ENCODE data around the gene EIF5AL1.
"Not testable (repeated sequence)": the region's sequence is repeated elsewhere in the genome, so short reads cannot be mapped to it uniquely, and the experiment has no call there.

The EIF5AL1 gene

GRCh38 chr10:79542626-79543025 is 30.3 kb downstream of the EIF5AL1 start:
- H3K27ac ChIP-seq (ENCODE audit: low read depth, low read length, severe bottlenecking) = no peak overlapping the region
- no CpG with 5 or more reads among the region's 2 CpGs for WGBS, 2 experiments (ENCODE audit: insufficient coverage in 2 of 2)
- no peaks in the 10 kb centered on the region for H3K36me3 ChIP-seq (ENCODE audit: control insufficient read depth, insufficient read depth, low read length)
- H3K4me3 ChIP-seq (ENCODE audit: extremely low read depth, insufficient read depth, low read length, poor library complexity, severe bottlenecking) = no peak overlapping the region
- no peaks in the 10 kb centered on the region for H3K9me3 ChIP-seq (ENCODE audit: control insufficient read depth, low read length)
- H3K4me1 ChIP-seq (ENCODE audit: control insufficient read depth, insufficient read depth, low read length, poor library complexity, severe bottlenecking) = no peaks in the 10 kb centered on the region

GRCh38 chr10:79544408-79544807 is 32.1 kb downstream of the EIF5AL1 start:
- H3K4me3 ChIP-seq (ENCODE audit: extremely low read depth, insufficient read depth, low read length, poor library complexity, severe bottlenecking); H3K36me3 ChIP-seq (ENCODE audit: control insufficient read depth, insufficient read depth, low read length); H3K27ac ChIP-seq (ENCODE audit: low read depth, low read length, severe bottlenecking); H3K4me1 ChIP-seq (ENCODE audit: control insufficient read depth, insufficient read depth, low read length, poor library complexity, severe bottlenecking); H3K9me3 ChIP-seq (ENCODE audit: control insufficient read depth, low read length): not testable (repeated sequence)
- 83% methylated on average over 1 of the region's 3 CpGs; no CpG with 5 or more reads in 1 of the 2 experiments for WGBS, 2 experiments (ENCODE audit: insufficient coverage in 2 of 2)

GRCh38 chr10:79544926-79545659 is 32.8 kb downstream of the EIF5AL1 start:
- H3K4me3 ChIP-seq (ENCODE audit: extremely low read depth, insufficient read depth, low read length, poor library complexity, severe bottlenecking); H3K9me3 ChIP-seq (ENCODE audit: control insufficient read depth, low read length); H3K27ac ChIP-seq (ENCODE audit: low read depth, low read length, severe bottlenecking); H3K4me1 ChIP-seq (ENCODE audit: control insufficient read depth, insufficient read depth, low read length, poor library complexity, severe bottlenecking); H3K36me3 ChIP-seq (ENCODE audit: control insufficient read depth, insufficient read depth, low read length): not testable (repeated sequence)
- 100% methylated on average over 1 of the region's 3 CpGs; no CpG with 5 or more reads in 1 of the 2 experiments for WGBS, 2 experiments (ENCODE audit: insufficient coverage in 2 of 2)

- H3K36me3 ChIP-seq (ENCODE audit: control insufficient read depth, insufficient read depth, low read length); H3K4me1 ChIP-seq (ENCODE audit: control insufficient read depth, insufficient read depth, low read length, poor library complexity, severe bottlenecking); H3K4me3 ChIP-seq (ENCODE audit: extremely low read depth, insufficient read depth, low read length, poor library complexity, severe bottlenecking); H3K27ac ChIP-seq (ENCODE audit: low read depth, low read length, severe bottlenecking); H3K9me3 ChIP-seq (ENCODE audit: control insufficient read depth, low read length): not testable (repeated sequence)
- WGBS, 2 experiments (ENCODE audit: insufficient coverage in 2 of 2) = no CpG with 5 or more reads among the region's 2 CpGs
These were observed 34.8 kb downstream of the EIF5AL1 start for GRCh38 chr10:79547128-79547527.

GRCh38 chr10:79547973-79548372 is 35.6 kb downstream of the EIF5AL1 start:
- H3K4me1 ChIP-seq (ENCODE audit: control insufficient read depth, insufficient read depth, low read length, poor library complexity, severe bottlenecking) = no peaks in the 10 kb centered on the region
- H3K36me3 ChIP-seq (ENCODE audit: control insufficient read depth, insufficient read depth, low read length) = no peaks in the 10 kb centered on the region
- WGBS, 2 experiments (ENCODE audit: insufficient coverage in 2 of 2) = 71 to 81% methylated on average over 3 of the region's 3 CpGs
- no peaks in the 10 kb centered on the region for H3K9me3 ChIP-seq (ENCODE audit: control insufficient read depth, low read length)
- no peak overlapping the region for H3K27ac ChIP-seq (ENCODE audit: low read depth, low read length, severe bottlenecking)
- no peak overlapping the region for H3K4me3 ChIP-seq (ENCODE audit: extremely low read depth, insufficient read depth, low read length, poor library complexity, severe bottlenecking)

GRCh38 chr10:79552143-79552542 is 39.8 kb downstream of the EIF5AL1 start:
- Histone ChIP-seq H3K36me3 (ENCODE audit: control insufficient read depth, insufficient read depth, low read length) (no peaks in the 10 kb centered on the region), H3K4me3 (ENCODE audit: extremely low read depth, insufficient read depth, low read length, poor library complexity, severe bottlenecking) (no peak overlapping the region), H3K27ac (ENCODE audit: low read depth, low read length, severe bottlenecking) (no peak overlapping the region), H3K9me3 (ENCODE audit: control insufficient read depth, low read length) (no peaks in the 10 kb centered on the region), H3K4me1 (ENCODE audit: control insufficient read depth, insufficient read depth, low read length, poor library complexity, severe bottlenecking) (no peaks in the 10 kb centered on the region)
- WGBS, 2 experiments (ENCODE audit: insufficient coverage in 2 of 2) = 85 to 94% methylated on average over 2 of the region's 2 CpGs

- Histone ChIP-seq H3K27ac (ENCODE audit: low read depth, low read length, severe bottlenecking) (no peak overlapping the region), H3K9me3 (ENCODE audit: control insufficient read depth, low read length) (no peaks in the 10 kb centered on the region), H3K4me1 (ENCODE audit: control insufficient read depth, insufficient read depth, low read length, poor library complexity, severe bottlenecking) (no peaks in the 10 kb centered on the region), H3K4me3 (ENCODE audit: extremely low read depth, insufficient read depth, low read length, poor library complexity, severe bottlenecking) (no peak overlapping the region), H3K36me3 (ENCODE audit: control insufficient read depth, insufficient read depth, low read length) (no peaks in the 10 kb centered on the region)
- WGBS, 2 experiments (ENCODE audit: insufficient coverage in 2 of 2) = 87 to 90% methylated on average over 3 to 4 of the region's 11 CpGs
These were observed 43.3 kb downstream of the EIF5AL1 start for GRCh38 chr10:79555354-79556309.

- H3K4me1 ChIP-seq (ENCODE audit: control insufficient read depth, insufficient read depth, low read length, poor library complexity, severe bottlenecking); H3K9me3 ChIP-seq (ENCODE audit: control insufficient read depth, low read length); H3K4me3 ChIP-seq (ENCODE audit: extremely low read depth, insufficient read depth, low read length, poor library complexity, severe bottlenecking); H3K36me3 ChIP-seq (ENCODE audit: control insufficient read depth, insufficient read depth, low read length); H3K27ac ChIP-seq (ENCODE audit: low read depth, low read length, severe bottlenecking): not testable (repeated sequence)
- no CpG with 5 or more reads among the region's 3 CpGs for WGBS, 2 experiments (ENCODE audit: insufficient coverage in 2 of 2)
These were observed 44.6 kb downstream of the EIF5AL1 start for GRCh38 chr10:79556961-79557360.

- no peak overlapping the region for H3K4me3 ChIP-seq (ENCODE audit: extremely low read depth, insufficient read depth, low read length, poor library complexity, severe bottlenecking)
- no peaks in the 10 kb centered on the region for H3K4me1 ChIP-seq (ENCODE audit: control insufficient read depth, insufficient read depth, low read length, poor library complexity, severe bottlenecking)
- no peaks in the 10 kb centered on the region for H3K9me3 ChIP-seq (ENCODE audit: control insufficient read depth, low read length)
- H3K27ac ChIP-seq (ENCODE audit: low read depth, low read length, severe bottlenecking) = no peak overlapping the region
- H3K36me3 ChIP-seq (ENCODE audit: control insufficient read depth, insufficient read depth, low read length) = no peaks in the 10 kb centered on the region
- WGBS, 2 experiments (ENCODE audit: insufficient coverage in 2 of 2) = 70 to 73% methylated on average over 2 of the region's 2 CpGs
These were observed 47.4 kb downstream of the EIF5AL1 start for GRCh38 chr10:79559726-79560125.

- H3K4me3 ChIP-seq (ENCODE audit: extremely low read depth, insufficient read depth, low read length, poor library complexity, severe bottlenecking) = no peak within 1 kb of the TSS
- 100% methylated on average over 1 of the region's 1 CpG for WGBS, 2 experiments (ENCODE audit: insufficient coverage in 2 of 2)
- H3K9me3 ChIP-seq (ENCODE audit: control insufficient read depth, low read length) = no peaks in the 10 kb centered on the region
- H3K27ac ChIP-seq (ENCODE audit: low read depth, low read length, severe bottlenecking) = no peak within 1 kb of the TSS
- no peaks in the 10 kb centered on the region for H3K36me3 ChIP-seq (ENCODE audit: control insufficient read depth, insufficient read depth, low read length)
- no peaks in the 10 kb centered on the region for H3K4me1 ChIP-seq (ENCODE audit: control insufficient read depth, insufficient read depth, low read length, poor library complexity, severe bottlenecking)
These were observed 47.9 kb downstream of the EIF5AL1 start, which contains the start of gene SFTPA2 for GRCh38 chr10:79560160-79560709. Gene SFTPA2 (minus strand): TSS chr10:79560407. CDS start chr10:79559483, 924 bp downstream.

Measured in mesodermal cell (in vitro differentiated cells).